Endothelial cell of umbilical vein (primary cell): ENCODE data around the gene CCT8. TPM values are rescaled to one million over a fixed set of nuclear protein-coding genes. Genes with fewer than 3 reads are reported as not detected.

ENCODE experiments used
- BruUV-seq: library from RNA; stranded (reverse); fragments of 400-500 nt; replicated peaks from 2 replicates; lab custom pipeline; 2021; lab: Mats Ljungman, UMichigan
- CTCF ChIA-PET: fragments of 300-600, 350-600 bp; sonication (Branson Sonifier 250); formaldehyde crosslinking; loops from one replicate; lab custom pipeline; 2021; ENCODE audit warnings: antibody characterized with exemption, inconsistent platforms; lab: Charles Lee
- POLR2A ChIA-PET: fragments of 300-600, 350-600 bp; sonication (Branson Sonifier 250); formaldehyde crosslinking; loops from one replicate; lab custom pipeline; 2021; ENCODE audit warnings: antibody characterized with exemption, inconsistent platforms; lab: Charles Lee
- DNase-seq: peaks from one replicate; pipeline ENCODE4 v3.0.0-alpha.2; 2011; ENCODE audit warnings: low read depth, low spot score
- FAIRE-seq: peaks from 2 replicates; lab custom pipeline; 2011; peaks lifted over from hg19 to GRCh38; lab: Jason Lieb, UNC
- H2AFZ ChIP-seq: 2 replicates; pipeline ENCODE4 v1.6.0; 2012; ENCODE audit warnings: low read depth, low read length, control low read depth, inconsistent platforms
- H3K27ac ChIP-seq: 2 replicates; pipeline ENCODE4 v1.5.1; 2011; ENCODE audit warnings: low read depth, mild to moderate bottlenecking, control low read depth, low read length, moderate library complexity; ENCODE audit not compliant: insufficient read depth
- H3K27me3 ChIP-seq, 2 experiments: 2 replicates each; pipeline versions ENCODE4 v1.6.0 to v1.6.1; 2011; ENCODE audit warnings: low read length in 2 of 2, mixed read lengths in 1 of 2; ENCODE audit not compliant: control insufficient read depth in 2 of 2, insufficient read depth in 2 of 2
- H3K36me3 ChIP-seq, 2 experiments: 2 replicates in 1 of 2; 3 replicates in 1 of 2; pipeline ENCODE4 v1.5.1; 2011; ENCODE audit warnings: low read length in 2 of 2, mild to moderate bottlenecking in 1 of 2, moderate library complexity in 1 of 2; ENCODE audit not compliant: control insufficient read depth in 2 of 2, insufficient read depth in 2 of 2; ENCODE audit errors: extremely low read depth in 1 of 2
- H3K4me1 ChIP-seq: 3 replicates; pipeline ENCODE4 v1.5.1; 2011; ENCODE audit warnings: mild to moderate bottlenecking, low read length; ENCODE audit not compliant: control insufficient read depth, insufficient read depth; ENCODE audit errors: extremely low read depth
- H3K4me2 ChIP-seq: 2 replicates; pipeline ENCODE4 v1.6.1; 2011; ENCODE audit warnings: low read length, control low read depth, mixed read lengths; ENCODE audit not compliant: insufficient read depth
- H3K4me3 ChIP-seq, 3 experiments: fragments of 200-600 bp in 1 of 3; sonication (generic), shearing (Covaris generic) in 1 of 3; replicated peaks in 1 of 3; 2 replicates each; pipeline ENCODE4 v1.5.1; 2011 to 2016; ENCODE audit warnings: control low read depth in 3 of 3, low read length in 3 of 3, mild to moderate bottlenecking in 2 of 3, inconsistent platforms in 1 of 3, low read depth in 1 of 3, moderate library complexity in 1 of 3; ENCODE audit not compliant: insufficient read depth in 1 of 3
- H3K79me2 ChIP-seq: 2 replicates; pipeline ENCODE4 v1.6.0; 2012; ENCODE audit warnings: low read length, inconsistent platforms; ENCODE audit not compliant: control insufficient read depth, insufficient read depth
- H3K9ac ChIP-seq: replicated peaks from 2 replicates; pipeline ENCODE3; 2011; ENCODE audit warnings: low read length, control low read depth; ENCODE audit not compliant: insufficient read depth; ENCODE audit errors: extremely low read depth
- H3K9me1 ChIP-seq: replicated peaks from 3 replicates; pipeline ENCODE4 v1.6.0; 2011; ENCODE audit warnings: mild to moderate bottlenecking, low read length; ENCODE audit not compliant: control insufficient read depth, insufficient read depth; ENCODE audit errors: extremely low read depth
- H3K9me3 ChIP-seq: replicated peaks from 2 replicates; pipeline ENCODE4 v1.5.1; 2012; ENCODE audit warnings: low read length, inconsistent platforms; ENCODE audit not compliant: control insufficient read depth, insufficient read depth
- H4K20me1 ChIP-seq: replicated peaks from 2 replicates; pipeline ENCODE3; 2011; ENCODE audit warnings: mild to moderate bottlenecking, low read length; ENCODE audit not compliant: control insufficient read depth, insufficient read depth; ENCODE audit errors: extremely low read depth
- CTCF ChIP-seq, 2 donors: IDR thresholded peaks; 1 replicate in 1 of 2; 2 replicates in 1 of 2; pipeline ENCODE4 v1.5.1; 2011; ENCODE audit warnings: low read length in 2 of 2, mild to moderate bottlenecking in 2 of 2, moderate library complexity in 2 of 2, control low read depth in 1 of 2, inconsistent platforms in 1 of 2, low read depth in 1 of 2; ENCODE audit not compliant: insufficient read depth in 1 of 2; ENCODE audit errors: extremely low read depth in 1 of 2
- EZH2 ChIP-seq: IDR thresholded peaks from 2 replicates; pipeline ENCODE4 v1.6.1; 2012; ENCODE audit warnings: borderline replicate concordance, low read depth, mild to moderate bottlenecking, moderate library complexity, low read length, inconsistent platforms; ENCODE audit not compliant: severe bottlenecking
- FOS ChIP-seq: IDR thresholded peaks from 2 replicates; pipeline ENCODE4 v1.6.1; 2011; ENCODE audit warnings: mild to moderate bottlenecking, low read length, moderate library complexity, borderline replicate concordance; ENCODE audit not compliant: insufficient read depth
- GATA2 ChIP-seq: IDR thresholded peaks from 2 replicates; pipeline ENCODE4 v1.7.0; 2011; ENCODE audit warnings: low read depth, mild to moderate bottlenecking, moderate library complexity, mixed read lengths, low read length; ENCODE audit not compliant: insufficient read length, insufficient read depth
- JUN ChIP-seq: IDR thresholded peaks from 2 replicates; pipeline ENCODE4 v1.6.1; 2011; ENCODE audit warnings: borderline replicate concordance, low read depth; ENCODE audit not compliant: insufficient read length, insufficient read depth
- MAX ChIP-seq: IDR thresholded peaks from 2 replicates; pipeline ENCODE4 v1.6.1; 2011; ENCODE audit not compliant: insufficient read depth, insufficient read length
- MYC ChIP-seq: IDR thresholded peaks from one replicate; pipeline ENCODE4 v1.6.1; 2011; ENCODE audit warnings: mild to moderate bottlenecking, low read depth, low read length
- POLR2A ChIP-seq: IDR thresholded peaks from 2 replicates; pipeline ENCODE4 v1.6.1; 2012; ENCODE audit warnings: low read depth, mild to moderate bottlenecking, control low read depth, low read length
- POLR2AphosphoS5 ChIP-seq: IDR thresholded peaks from 2 replicates; pipeline ENCODE4 v1.6.1; 2012; ENCODE audit warnings: low read depth, mild to moderate bottlenecking, control low read depth, low read length, moderate library complexity; ENCODE audit not compliant: insufficient read depth
- dilution Hi-C: fragments of 300-500 bp; cut with MboI; formaldehyde crosslinking; loops from one replicate; pipeline ENCODE4 v1.15.0; 2019; ENCODE audit warnings: low sequenced_read_pairs; ENCODE audit not compliant: extremely low pct_ligation_motif_present
- intact Hi-C: fragments of 100-400 bp; cut with micrococcal nuclease; formaldehyde crosslinking; loops from one replicate; pipeline ENCODE4 v1.10.0; 2022
- polyA plus RNA-seq, 4 experiments: library from polyadenylated mRNA; depleted of rRNA in 3 of 4; stranded (reverse) in 3 of 4; unstranded in 1 of 4; fragments of >200 nt; gene quantifications; 2 replicates each; pipeline versions ENCODE4 v1.2.1 to v1.2.3, GENCODE V29; 2011 to 2012; ENCODE audit warnings: missing spikeins in 1 of 4
- total RNA-seq: library from RNA; stranded (reverse); gene quantifications from 2 replicates; pipeline ENCODE4 v1.2.3, GENCODE V29; 2021

CCT8 gene
- total and polyA plus RNA-seq, 2 donors (not counting 3 experiments of a cell fraction or from before 2014, with no cell fraction given) = 102 to 212 TPM

GRCh38 chr21:29074007-29074376, 544 bp upstream of the CCT8 start:
- Histone ChIP-seq H3K9ac (peak overlapping the region; percentile 94), H3K79me2 (peaks cover 44% of the 10 kb centered on the region), H3K4me1 (peaks cover 28% of the 10 kb centered on the region), H2AFZ (peak overlapping the region; percentile 58), H4K20me1 (peaks cover 18% of the 10 kb centered on the region), H3K9me1 (no peaks in the 10 kb centered on the region), H3K4me3 (peak overlapping the region; percentile 35 to 100 (median 95)), H3K27ac (peak overlapping the region; percentile 68), H3K4me2 (peak overlapping the region; percentile 85), H3K9me3 (no peaks in the 10 kb centered on the region), H3K36me3 (peaks cover 0 to under 1% of the 10 kb centered on the region in 2 experiments), H3K27me3 (no peaks in the 10 kb centered on the region)
- ChIA-PET POLR2A (interaction anchor here (0.6 to 1.5 kb wide), 3 partner anchors 35 to 193 kb away, joined by 3 read pairs; no protein-coding TSS in a partner anchor), CTCF (interaction anchor here (0.8 to 2.0 kb wide), 4 partner anchors 14 to 298 kb away, joined by 3 to 7 read pairs (median 3); partner anchors contain the start of gene USP16)
- TSS peak; percentile 51 for BruUV-seq
- dilution Hi-C loops = no loop called here
- FAIRE-seq (no peak), DNase-seq (no peak)
- no peak for TF ChIP-seq POLR2A
- no peak for TF ChIP-seq MYC
- no peak for TF ChIP-seq GATA2
- TF ChIP-seq EZH2 = no peak
- TF ChIP-seq MAX = no peak
- TF ChIP-seq CTCF (IDR thresholded peaks at IDR 0.05; ENCODE audit: extremely low read depth in 1 of 2, insufficient read depth in 1 of 2, low read depth in 1 of 2, low read length in 2 of 2) = no peak
- no peak for TF ChIP-seq FOS
- no peak for TF ChIP-seq POLR2AphosphoS5
- TF ChIP-seq JUN = no peak
- intact Hi-C loops = loop anchor here (5.0 kb wide), 2 partner anchors 223 to 437 kb away; partner anchors contain the start of gene BACH1
